K562 (cell line): ENCODE data around the gene CSF1. TPM values are rescaled to one million over a fixed set of nuclear protein-coding genes. Genes with fewer than 3 reads are reported as not detected.

Source experiments
- ATAC-seq: fragments of 200-7000 bp; cut with Tn5 transposase; 3 replicates; pipeline ENCODE4 v1.9.1; 2020; ENCODE audit warnings: moderate library complexity
- BruUV-seq: library from RNA; stranded (reverse); fragments of 400-500 nt; replicated peaks from 2 replicates; lab custom pipeline; 2021; lab: Mats Ljungman, UMichigan
- CTCF ChIA-PET: fragments of 300-600 bp; formaldehyde crosslinking; extraction: SDS; loops from one replicate; lab custom pipeline; 2021; ENCODE audit warnings: low intra/inter-chr PET ratio; lab: Yijun Ruan, JAX
- POLR2A ChIA-PET: fragments of 300-600, 350-650 bp; sonication (Branson Sonifier 250); formaldehyde crosslinking; extraction: SDS; loops from one replicate; lab custom pipeline; 2021; ENCODE audit warnings: antibody characterized with exemption, inconsistent platforms; lab: Yijun Ruan, JAX
- DNase-seq, 4 experiments: peaks; one replicate each; pipeline versions ENCODE4 v3.0.0 to v3.0.0-alpha.2; 2011 to 2018; ENCODE audit warnings: low spot score in 3 of 4, mixed read lengths in 3 of 4; ENCODE audit errors: extremely low read depth in 1 of 4
- FAIRE-seq: peaks from 2 replicates; lab custom pipeline; 2011; peaks lifted over from hg19 to GRCh38; lab: Jason Lieb, UNC
- H2AFZ ChIP-seq: 2 replicates; pipeline ENCODE4 v1.6.0; 2011; ENCODE audit warnings: low read depth, low read length, control low read depth, inconsistent platforms
- H3K27ac ChIP-seq: fragments of 200-600 bp; 3 replicates; pipeline ENCODE4 v1.8.0; 2011; ENCODE audit warnings: low read depth, mild to moderate bottlenecking, control low read depth, inconsistent platforms, low read length, moderate library complexity, mixed read lengths; ENCODE audit errors: extremely low read depth
- H3K27me3 ChIP-seq, 2 experiments: fragments of 300-600 bp in 1 of 2; 2 replicates in 1 of 2; 3 replicates in 1 of 2; pipeline versions ENCODE4 v1.6.0 to v1.8.0; 2011; ENCODE audit warnings: inconsistent platforms in 2 of 2, low read length in 2 of 2, mild to moderate bottlenecking in 1 of 2, mixed read lengths in 1 of 2, moderate library complexity in 1 of 2; ENCODE audit not compliant: control insufficient read depth in 2 of 2, insufficient read depth in 2 of 2
- H3K36me3 ChIP-seq: fragments of 300-600 bp; 3 replicates; pipeline ENCODE4 v1.8.0; 2011; ENCODE audit warnings: mild to moderate bottlenecking, low read length, inconsistent platforms; ENCODE audit not compliant: control insufficient read depth, insufficient read depth
- H3K4me1 ChIP-seq, 2 experiments: fragments of 200-600 bp in 1 of 2; replicated peaks in 1 of 2; 2 replicates in 1 of 2; 3 replicates in 1 of 2; pipeline versions ENCODE4 v1.5.1 to v1.8.0; 2011; ENCODE audit warnings: inconsistent platforms in 2 of 2, low read length in 2 of 2, mild to moderate bottlenecking in 1 of 2, mixed read lengths in 1 of 2, moderate library complexity in 1 of 2; ENCODE audit not compliant: control insufficient read depth in 2 of 2, insufficient read depth in 2 of 2
- H3K4me2 ChIP-seq: 2 replicates; pipeline ENCODE4 v1.6.1; 2011; ENCODE audit warnings: low read length, control low read depth, inconsistent platforms, mixed read lengths; ENCODE audit not compliant: insufficient read depth
- H3K4me3 ChIP-seq: fragments of 200-600 bp; sonication (generic), shearing (Covaris generic); 2 replicates; pipeline ENCODE4 v1.5.1; 2016; ENCODE audit warnings: control low read depth, inconsistent platforms
- H3K79me2 ChIP-seq: fragments of 200-600 bp; 3 replicates; pipeline ENCODE4 v1.8.0; 2011; ENCODE audit warnings: low read length, inconsistent platforms; ENCODE audit not compliant: control insufficient read depth, insufficient read depth
- H3K9ac ChIP-seq, 2 experiments: 2 replicates each; pipeline versions ENCODE4 v1.6.0 to v1.6.1; 2011; ENCODE audit warnings: low read depth in 2 of 2, low read length in 2 of 2, control low read depth in 1 of 2, inconsistent platforms in 1 of 2, mild to moderate bottlenecking in 1 of 2, mixed read lengths in 1 of 2; ENCODE audit not compliant: insufficient read depth in 1 of 2
- H3K9me1 ChIP-seq: one replicate; pipeline ENCODE4 v1.6.0; 2011; ENCODE audit warnings: inconsistent platforms, mild to moderate bottlenecking, low read length, moderate library complexity; ENCODE audit not compliant: control insufficient read depth, insufficient read depth
- H3K9me3 ChIP-seq: replicated peaks from 2 replicates; pipeline ENCODE4 v1.5.1; 2011; ENCODE audit warnings: low read depth, low read length, inconsistent platforms; ENCODE audit not compliant: control insufficient read depth, insufficient read depth
- H4K20me1 ChIP-seq: replicated peaks from 2 replicates; pipeline ENCODE4 v1.6.1; 2011; ENCODE audit warnings: low read length, inconsistent platforms, mixed read lengths; ENCODE audit not compliant: control insufficient read depth, insufficient read depth
- ADNP ChIP-seq: fragments of 200-800 bp; sonication (Bioruptor generic); IDR thresholded peaks from 2 replicates; pipeline ENCODE4 v1.6.1; 2016; ENCODE audit warnings: missing genetic modification characterization, missing compliant biosample characterization
- BCOR ChIP-seq: fragments of 450-650 bp; IDR thresholded peaks from 2 replicates; pipeline ENCODE4 v1.6.1; 2016
- CHD2 ChIP-seq: IDR thresholded peaks from 2 replicates; pipeline ENCODE4 v1.6.1; 2011; ENCODE audit warnings: low read depth, low read length
- RBM25 ChIP-seq: fragments of 200-400 bp; formaldehyde crosslinking; IDR thresholded peaks from 2 replicates; pipeline ENCODE4 v1.6.1; 2018; ENCODE audit warnings: low read length, low read depth, moderate library complexity; ENCODE audit not compliant: severe bottlenecking
- WGBS: fragments of 100-300 bp; shearing (Covaris generic); methylation state at CpG from one replicate; pipeline ENCODE4 v1.1.6; 2016; ENCODE audit warnings: low coverage, mixed read lengths; ENCODE audit not compliant: insufficient coverage; ENCODE audit errors: missing lambda C conversion rate; 5-methylcytosine and 5-hydroxymethylcytosine counted together
- in situ Hi-C: fragments of 300-500 bp; cut with MboI; formaldehyde crosslinking; loops from 4 replicates; pipeline ENCODE4 v1.15.0; 2018; ENCODE audit warnings: inconsistent platforms, mixed read lengths
- intact Hi-C: fragments of 100-400 bp; cut with micrococcal nuclease; formaldehyde crosslinking; loops from 2 replicates; pipeline ENCODE4 v1.14.2; 2022
- polyA plus RNA-seq, 8 experiments: library from polyadenylated mRNA; depleted of rRNA in 4 of 8; stranded (reverse) in 5 of 8; unstranded in 3 of 8; fragments of >200 nt; fragmentation: Nextera tagmentation in 2 of 8; fragmentation: Illumina TruSeq in 1 of 8; extraction: Ambion mirVana in 2 of 8; extraction: Trizol in 1 of 8; gene quantifications; 2 replicates each; pipeline versions ENCODE4 v1.2.1 to v1.2.3, GENCODE V29; 2011 to 2014; ENCODE audit warnings: inconsistent platforms in 1 of 8, missing spikeins in 1 of 8
- total RNA-seq, 7 experiments: library from RNA; depleted of rRNA in 6 of 7; stranded (reverse); fragments of >200 nt in 6 of 7; fragmentation: Illumina TruSeq in 2 of 7; extraction: Trizol in 2 of 7; gene quantifications; 2 replicates each; pipeline versions ENCODE4 v1.2.1 to v1.2.3, GENCODE V29; 2011 to 2021; ENCODE audit warnings: low replicate concordance in 1 of 7
- TF ChIP-seq, protein P1 (sequence below): sonication (generic); formaldehyde crosslinking; IDR thresholded peaks from 2 replicates; pipeline ENCODE4 v1.8.1; 2023; ENCODE audit warnings: mild to moderate bottlenecking, missing genetic modification reagents

The CSF1 gene
- total and polyA plus RNA-seq, 9 of the 15 experiments (the other 6 are each of a cell fraction or from before 2014, with no cell fraction given), result 0.18 to 11.8 (median 2.8) TPM

DNA sequence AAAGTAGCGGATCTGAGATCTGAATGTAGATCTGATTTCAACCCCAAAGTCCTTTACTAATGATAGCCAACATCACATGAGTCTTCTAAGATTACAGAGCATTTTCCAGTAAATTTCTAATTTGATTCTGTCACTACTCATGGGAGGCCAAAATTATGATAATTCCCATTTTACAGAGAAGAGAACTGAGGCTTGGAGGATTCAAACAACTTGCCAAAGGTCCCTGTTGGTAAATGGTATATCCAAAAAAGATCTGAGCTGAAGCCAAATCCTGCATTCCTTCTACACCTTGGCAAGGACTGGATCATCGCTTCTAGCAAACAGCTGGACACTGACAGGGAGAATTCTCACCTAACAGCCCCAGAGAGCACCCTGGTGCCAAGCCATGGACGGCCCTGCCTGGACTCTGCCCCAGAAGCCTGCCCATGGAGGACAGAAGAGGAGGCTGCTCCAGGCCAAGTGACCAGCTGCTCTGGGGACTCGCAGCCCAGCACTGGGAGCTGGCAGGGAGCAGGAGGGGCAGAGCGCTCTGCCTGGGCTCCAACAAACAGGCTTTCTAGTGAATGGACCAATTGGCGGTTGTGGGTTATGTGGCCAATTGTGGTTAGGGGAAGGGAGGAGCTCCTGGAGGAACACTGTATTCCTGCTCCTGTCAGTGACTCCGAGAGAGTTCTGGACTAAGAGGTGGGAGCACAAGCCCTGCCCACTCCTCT lies 6.4 kb upstream of the CSF1 start:
- H3K9ac ChIP-seq, result peak overlapping the region in 1 of 2 experiments; percentile 51; a peak in 2 of 4 replicates
- H4K20me1 ChIP-seq, result no peaks in the 10 kb centered on the region
- no peak overlapping the region for H3K4me3 ChIP-seq
- 75% methylated on average over 7 of the region's 7 CpGs for WGBS
- ChIA-PET CTCF (no interaction called here), POLR2A (interaction anchor here (0.9 to 2.2 kb wide), 9 partner anchors 8 to 107 kb away, joined by 3 to 8 read pairs (median 4); no protein-coding TSS in a partner anchor)
- in situ Hi-C loops (no loop called here), intact Hi-C loops (no loop called here)
- no peak overlapping the region for H2AFZ ChIP-seq
- DNase-seq (no peak), FAIRE-seq (no peak), ATAC-seq (no peak)
- H3K4me1 ChIP-seq, result peaks cover 26 to 32% of the 10 kb centered on the region in 2 experiments
- H3K27ac ChIP-seq, result no peak overlapping the region
- H3K9me1 ChIP-seq, result no peaks in the 10 kb centered on the region
- no peaks in the 10 kb centered on the region for H3K27me3 ChIP-seq
- H3K9me3 ChIP-seq, result no peaks in the 10 kb centered on the region
- no peak overlapping the region for H3K4me2 ChIP-seq
- peak; percentile 68 for TF ChIP-seq BCOR
- peak; percentile 80 for TF ChIP-seq RBM25
- TF ChIP-seq, protein P1, sequence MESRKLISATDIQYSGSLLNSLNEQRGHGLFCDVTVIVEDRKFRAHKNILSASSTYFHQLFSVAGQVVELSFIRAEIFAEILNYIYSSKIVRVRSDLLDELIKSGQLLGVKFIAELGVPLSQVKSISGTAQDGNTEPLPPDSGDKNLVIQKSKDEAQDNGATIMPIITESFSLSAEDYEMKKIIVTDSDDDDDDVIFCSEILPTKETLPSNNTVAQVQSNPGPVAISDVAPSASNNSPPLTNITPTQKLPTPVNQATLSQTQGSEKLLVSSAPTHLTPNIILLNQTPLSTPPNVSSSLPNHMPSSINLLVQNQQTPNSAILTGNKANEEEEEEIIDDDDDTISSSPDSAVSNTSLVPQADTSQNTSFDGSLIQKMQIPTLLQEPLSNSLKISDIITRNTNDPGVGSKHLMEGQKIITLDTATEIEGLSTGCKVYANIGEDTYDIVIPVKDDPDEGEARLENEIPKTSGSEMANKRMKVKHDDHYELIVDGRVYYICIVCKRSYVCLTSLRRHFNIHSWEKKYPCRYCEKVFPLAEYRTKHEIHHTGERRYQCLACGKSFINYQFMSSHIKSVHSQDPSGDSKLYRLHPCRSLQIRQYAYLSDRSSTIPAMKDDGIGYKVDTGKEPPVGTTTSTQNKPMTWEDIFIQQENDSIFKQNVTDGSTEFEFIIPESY (CRISPR knock-in tag), result peak; percentile 44; the same call in 1 of the 2 replicates
- TF ChIP-seq CHD2, result no peak
- TF ChIP-seq ADNP (tag), result peak; percentile 89
- BruUV-seq, result no TSS peak
- no peaks in the 10 kb centered on the region for H3K36me3 ChIP-seq
- H3K79me2 ChIP-seq, result no peaks in the 10 kb centered on the region
